Mesangial cell (primary cell): ENCODE data around the gene IL6. TPM values are rescaled to one million over a fixed set of nuclear protein-coding genes. Genes with fewer than 3 reads are reported as not detected.

Experiments
- total RNA-seq: library from RNA; depleted of rRNA; stranded (reverse); fragments of >200 nt; gene quantifications from 2 replicates; pipeline ENCODE4 v1.2.3, GENCODE V29; 2015

IL6 gene
- 1.8 and 3.5 TPM in 2 replicates for total RNA-seq

DNA sequence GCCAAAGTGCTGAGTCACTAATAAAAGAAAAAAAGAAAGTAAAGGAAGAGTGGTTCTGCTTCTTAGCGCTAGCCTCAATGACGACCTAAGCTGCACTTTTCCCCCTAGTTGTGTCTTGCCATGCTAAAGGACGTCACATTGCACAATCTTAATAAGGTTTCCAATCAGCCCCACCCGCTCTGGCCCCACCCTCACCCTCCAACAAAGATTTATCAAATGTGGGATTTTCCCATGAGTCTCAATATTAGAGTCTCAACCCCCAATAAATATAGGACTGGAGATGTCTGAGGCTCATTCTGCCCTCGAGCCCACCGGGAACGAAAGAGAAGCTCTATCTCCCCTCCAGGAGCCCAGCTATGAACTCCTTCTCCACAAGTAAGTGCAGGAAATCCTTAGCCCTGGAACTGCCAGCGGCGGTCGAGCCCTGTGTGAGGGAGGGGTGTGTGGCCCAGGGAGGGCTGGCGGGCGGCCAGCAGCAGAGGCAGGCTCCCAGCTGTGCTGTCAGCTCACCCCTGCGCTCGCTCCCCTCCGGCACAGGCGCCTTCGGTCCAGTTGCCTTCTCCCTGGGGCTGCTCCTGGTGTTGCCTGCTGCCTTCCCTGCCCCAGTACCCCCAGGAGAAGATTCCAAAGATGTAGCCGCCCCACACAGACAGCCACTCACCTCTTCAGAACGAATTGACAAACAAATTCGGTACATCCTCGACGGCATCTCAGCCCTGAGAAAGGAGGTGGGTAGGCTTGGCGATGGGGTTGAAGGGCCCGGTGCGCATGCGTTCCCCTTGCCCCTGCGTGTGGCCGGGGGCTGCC is at the start of gene IL6:
Gene IL6 (plus strand): TSS at position 294 of the 807 bp plus-strand sequence. CDS start 63 bp downstream, at position 357.

Other genes with a start within 250 kb of the IL6 start
- 0.13 and 0.65 TPM in 2 replicates for gene STEAP1B, start 227.0 kb upstream of the IL6 start, total RNA-seq
- gene TOMM7, start 95.6 kb downstream of the IL6 start, total RNA-seq: 66.2 and 94.2 TPM in 2 replicates